A549 (cell line): ENCODE data around the gene MSI2.

Experiments used
- CTCF ChIP-seq: fragments of >200 bp; sonication (Bioruptor Twin); formaldehyde crosslinking; IDR thresholded peaks from 3 replicates; pipeline ENCODE4 v1.5.1; 2016
- EP300 ChIP-seq, 2 experiments: fragments of >200 bp; sonication (Bioruptor Twin); formaldehyde crosslinking; IDR thresholded peaks; 2 replicates in 1 of 2; 3 replicates in 1 of 2; pipeline ENCODE4 v1.6.1; 2016 to 2017
- HOXA7 ChIP-seq: fragments of 250-450 bp; sonication (Bioruptor Pico); IDR thresholded peaks from 2 replicates; pipeline ENCODE4 v1.5.0; 2020; ENCODE audit warnings: mild to moderate bottlenecking, moderate library complexity
- MAZ ChIP-seq: fragments of 150-350 bp; IDR thresholded peaks from 2 replicates; pipeline ENCODE4 v1.6.1; 2014; ENCODE audit warnings: antibody characterized with exemption, low read depth, low read length, borderline replicate concordance
- NFE2L2 ChIP-seq: fragments of 150-350 bp; conservative IDR thresholded peaks from 2 replicates; pipeline ENCODE4 v1.6.1; 2014; ENCODE audit warnings: low read length
- PHF8 ChIP-seq: fragments of 200-600 bp; sonication (generic); IDR thresholded peaks from 2 replicates; pipeline ENCODE4 v1.6.1; 2016; ENCODE audit warnings: low read depth, mild to moderate bottlenecking, antibody characterized with exemption, moderate library complexity, borderline replicate concordance
- POLR2A ChIP-seq: IDR thresholded peaks from 2 replicates; pipeline ENCODE4 v1.6.1; 2012; ENCODE audit warnings: mild to moderate bottlenecking, low read length
- POLR2AphosphoS2 ChIP-seq: conservative IDR thresholded peaks from 2 replicates; pipeline ENCODE4 v1.6.1; 2012; ENCODE audit warnings: low read length, improper control_type of control experiment, inconsistent platforms
- RAD21 ChIP-seq, 2 experiments: fragments of >200 bp in 1 of 2; sonication (Bioruptor Twin) in 1 of 2; formaldehyde crosslinking in 1 of 2; IDR thresholded peaks in 1 of 2; conservative IDR thresholded peaks in 1 of 2; 2 replicates in 1 of 2; 3 replicates in 1 of 2; pipeline ENCODE4 v1.6.1; 2012 to 2018; ENCODE audit warnings: inconsistent platforms in 1 of 2
- RCOR1 ChIP-seq: fragments of 150-350 bp; IDR thresholded peaks from 2 replicates; pipeline ENCODE4 v1.6.1; 2014; ENCODE audit warnings: antibody characterized with exemption, low read length, low read depth
- REST ChIP-seq: fragments of 200-600 bp; sonication (generic); IDR thresholded peaks from 2 replicates; pipeline ENCODE4 v1.6.1; 2016; ENCODE audit warnings: antibody characterized with exemption, mild to moderate bottlenecking, moderate library complexity
- SREBF2 ChIP-seq: fragments of 450-650 bp; IDR thresholded peaks from 2 replicates; pipeline ENCODE4 v1.6.1; 2014; ENCODE audit warnings: mild to moderate bottlenecking, moderate library complexity

DNA sequence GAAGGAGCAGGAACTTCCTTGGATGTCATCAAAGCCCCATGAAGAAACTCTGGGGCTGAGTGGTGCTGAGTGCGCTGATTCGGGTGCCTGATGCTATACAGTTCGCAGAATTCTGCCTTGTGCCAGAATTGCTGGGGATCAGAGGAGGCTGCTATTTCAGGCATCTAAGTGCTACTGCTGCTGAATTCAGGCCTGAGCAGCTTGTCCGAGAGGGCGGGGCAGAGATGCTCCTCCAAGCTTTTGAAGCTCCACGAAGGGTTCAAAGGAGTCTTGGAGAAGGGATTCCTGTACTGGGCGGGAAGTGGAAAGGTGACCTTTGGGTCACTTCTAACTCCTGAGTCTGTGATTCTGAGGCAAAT, 260.9 kb downstream of the MSI2 start:
- TF ChIP-seq CTCF = no peak
- TF ChIP-seq POLR2A = no peak
- TF ChIP-seq PHF8 = no peak
- TF ChIP-seq MAZ = no peak
- TF ChIP-seq REST = no peak
- no peak for TF ChIP-seq SREBF2
- no peak for TF ChIP-seq EP300 (IDR thresholded peaks at IDR 0.05)
- TF ChIP-seq HOXA7 (CRISPR knock-in tag) = no peak
- no peak for TF ChIP-seq NFE2L2
- no peak for TF ChIP-seq RAD21 (conservative IDR thresholded peaks at IDR 0.05 in 1 of 2, IDR thresholded peaks at IDR 0.05 in 1 of 2)
- TF ChIP-seq POLR2AphosphoS2 = no peak
- TF ChIP-seq RCOR1 = no peak
